ENCODE measurements around the gene TMC3. TPM values are rescaled to one million over a fixed set of nuclear protein-coding genes. Genes with fewer than 3 reads are reported as not detected.

TMC3 gene
- polyA plus RNA-seq, 2 of the 4 experiments (the other 2 are of a cell fraction) = not detected

- Histone ChIP-seq H3K4me2 (no peak overlapping the region), H3K4me3 (no peak overlapping the region), H3K27ac (no peak overlapping the region), H3K4me1 (no peaks in the 10 kb centered on the region), H3K9me3 (0 out of 3 replicates have a peak, but pooled peaks cover 3% of the 10 kb centered on the region)
- CTCF ChIA-PET = interaction anchor here (1.1 to 4.9 kb wide), 3 partner anchors 13 to 121 kb away, joined by 4 to 28 read pairs (median 26); no protein-coding TSS in a partner anchor
- DNase-seq (ENCODE audit: low read depth in 1 of 2, low spot score in 1 of 2) = no peak
- POLR2A ChIA-PET = no interaction called here
- no peak for FAIRE-seq
- ATAC-seq = no peak
- no peak for TF ChIP-seq EP300 (IDR thresholded peaks at IDR 0.05)
- TF ChIP-seq HMGXB4 (CRISPR knock-in tag; IDR thresholded peaks at IDR 0.05; ENCODE audit: borderline replicate concordance) = no peak
- TF ChIP-seq JUN (IDR thresholded peaks at IDR 0.05) = no peak
- TF ChIP-seq, protein P1, sequence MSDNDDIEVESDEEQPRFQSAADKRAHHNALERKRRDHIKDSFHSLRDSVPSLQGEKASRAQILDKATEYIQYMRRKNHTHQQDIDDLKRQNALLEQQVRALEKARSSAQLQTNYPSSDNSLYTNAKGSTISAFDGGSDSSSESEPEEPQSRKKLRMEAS (IDR thresholded peaks at IDR 0.05) = no peak
- TF ChIP-seq ELK1 (IDR thresholded peaks at IDR 0.05; ENCODE audit: low read depth, low read length) = no peak
- no peak for TF ChIP-seq MAZ (IDR thresholded peaks at IDR 0.05; ENCODE audit: borderline replicate concordance, low read depth, low read length)
- no peak for TF ChIP-seq FOXS1 (CRISPR knock-in tag; IDR thresholded peaks at IDR 0.05)
- no peak for TF ChIP-seq HOXA7 (CRISPR knock-in tag; IDR thresholded peaks at IDR 0.05)
- TF ChIP-seq SREBF2 (IDR thresholded peaks at IDR 0.05) = no peak
- no peak for TF ChIP-seq RAD21 (conservative IDR thresholded peaks at IDR 0.05 in 1 of 2, IDR thresholded peaks at IDR 0.05 in 1 of 2)
- no peak for TF ChIP-seq ZFP36 (IDR thresholded peaks at IDR 0.05; ENCODE audit: borderline replicate concordance, partially characterized antibody)
- TF ChIP-seq, protein P2, sequence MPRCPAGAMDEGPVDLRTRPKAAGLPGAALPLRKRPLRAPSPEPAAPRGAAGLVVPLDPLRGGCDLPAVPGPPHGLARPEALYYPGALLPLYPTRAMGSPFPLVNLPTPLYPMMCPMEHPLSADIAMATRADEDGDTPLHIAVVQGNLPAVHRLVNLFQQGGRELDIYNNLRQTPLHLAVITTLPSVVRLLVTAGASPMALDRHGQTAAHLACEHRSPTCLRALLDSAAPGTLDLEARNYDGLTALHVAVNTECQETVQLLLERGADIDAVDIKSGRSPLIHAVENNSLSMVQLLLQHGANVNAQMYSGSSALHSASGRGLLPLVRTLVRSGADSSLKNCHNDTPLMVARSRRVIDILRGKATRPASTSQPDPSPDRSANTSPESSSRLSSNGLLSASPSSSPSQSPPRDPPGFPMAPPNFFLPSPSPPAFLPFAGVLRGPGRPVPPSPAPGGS (IDR thresholded peaks at IDR 0.05) = no peak
- TF ChIP-seq, protein P3, sequence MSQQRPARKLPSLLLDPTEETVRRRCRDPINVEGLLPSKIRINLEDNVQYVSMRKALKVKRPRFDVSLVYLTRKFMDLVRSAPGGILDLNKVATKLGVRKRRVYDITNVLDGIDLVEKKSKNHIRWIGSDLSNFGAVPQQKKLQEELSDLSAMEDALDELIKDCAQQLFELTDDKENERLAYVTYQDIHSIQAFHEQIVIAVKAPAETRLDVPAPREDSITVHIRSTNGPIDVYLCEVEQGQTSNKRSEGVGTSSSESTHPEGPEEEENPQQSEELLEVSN (IDR thresholded peaks at IDR 0.05; ENCODE audit: borderline replicate concordance, low read depth) = no peak
- no peak for TF ChIP-seq ESRRA (IDR thresholded peaks at IDR 0.05; ENCODE audit: borderline replicate concordance, low read length)
- WGBS (ENCODE audit: missing lambda C conversion rate) = 2% methylated on average over 2 of the region's 2 CpGs
Measured at GRCh38 chr15:81386947-81387346, 12.9 kb upstream of the TMC3 start.

- no peak for FAIRE-seq
Measured at GRCh38 chr15:81385721-81386076, 11.7 kb upstream of the TMC3 start.

More at GRCh38 chr15:81385721-81386076, 11.7 kb upstream of the TMC3 start:
- no peak for ATAC-seq
- ChIA-PET POLR2A (no interaction called here), CTCF (interaction anchor here (1.0 to 1.6 kb wide), 2 partner anchors 15 to 23 kb away, joined by 3 to 5 read pairs; no protein-coding TSS in a partner anchor)
- no peak overlapping the region for H3K4me3 ChIP-seq
- no peak for DNase-seq (ENCODE audit: low read depth in 1 of 2, low spot score in 1 of 2)
- WGBS (ENCODE audit: missing lambda C conversion rate) = 18% methylated on average over 4 of the region's 4 CpGs
- no peak for TF ChIP-seq KDM5A (IDR thresholded peaks at IDR 0.05)
- TF ChIP-seq, protein P4, sequence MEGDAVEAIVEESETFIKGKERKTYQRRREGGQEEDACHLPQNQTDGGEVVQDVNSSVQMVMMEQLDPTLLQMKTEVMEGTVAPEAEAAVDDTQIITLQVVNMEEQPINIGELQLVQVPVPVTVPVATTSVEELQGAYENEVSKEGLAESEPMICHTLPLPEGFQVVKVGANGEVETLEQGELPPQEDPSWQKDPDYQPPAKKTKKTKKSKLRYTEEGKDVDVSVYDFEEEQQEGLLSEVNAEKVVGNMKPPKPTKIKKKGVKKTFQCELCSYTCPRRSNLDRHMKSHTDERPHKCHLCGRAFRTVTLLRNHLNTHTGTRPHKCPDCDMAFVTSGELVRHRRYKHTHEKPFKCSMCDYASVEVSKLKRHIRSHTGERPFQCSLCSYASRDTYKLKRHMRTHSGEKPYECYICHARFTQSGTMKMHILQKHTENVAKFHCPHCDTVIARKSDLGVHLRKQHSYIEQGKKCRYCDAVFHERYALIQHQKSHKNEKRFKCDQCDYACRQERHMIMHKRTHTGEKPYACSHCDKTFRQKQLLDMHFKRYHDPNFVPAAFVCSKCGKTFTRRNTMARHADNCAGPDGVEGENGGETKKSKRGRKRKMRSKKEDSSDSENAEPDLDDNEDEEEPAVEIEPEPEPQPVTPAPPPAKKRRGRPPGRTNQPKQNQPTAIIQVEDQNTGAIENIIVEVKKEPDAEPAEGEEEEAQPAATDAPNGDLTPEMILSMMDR (IDR thresholded peaks at IDR 0.05) = no peak
- TF ChIP-seq HDAC2 (IDR thresholded peaks at IDR 0.05) = no peak
- TF ChIP-seq POLR2A (IDR thresholded peaks at IDR 0.05; ENCODE audit: low read length) = no peak
- TF ChIP-seq ESRRA (IDR thresholded peaks at IDR 0.05; ENCODE audit: borderline replicate concordance, low read length) = no peak
- TF ChIP-seq ZC3H11A (IDR thresholded peaks at IDR 0.05) = no peak
- no peak for TF ChIP-seq ZFP36 (IDR thresholded peaks at IDR 0.05; ENCODE audit: borderline replicate concordance, partially characterized antibody)
- TF ChIP-seq FOSL2 (IDR thresholded peaks at IDR 0.05) = no peak
- no peak for TF ChIP-seq FOSL2 (CRISPR knock-in tag; IDR thresholded peaks at IDR 0.05)
- TF ChIP-seq USF2 (IDR thresholded peaks at IDR 0.05) = no peak
- no peak for TF ChIP-seq ELK1 (IDR thresholded peaks at IDR 0.05; ENCODE audit: low read depth, low read length)
- no peak for TF ChIP-seq BHLHE40 (IDR thresholded peaks at IDR 0.05; ENCODE audit: low read depth, low read length)
- no peak for TF ChIP-seq KDM1A (IDR thresholded peaks at IDR 0.05; ENCODE audit: low read depth)
- TF ChIP-seq JUN (IDR thresholded peaks at IDR 0.05) = no peak
- TF ChIP-seq, protein P2 (IDR thresholded peaks at IDR 0.05) = no peak
- TF ChIP-seq CEBPB (IDR thresholded peaks at IDR 0.05) = no peak
- TF ChIP-seq JUNB (IDR thresholded peaks at IDR 0.05) = no peak
- 0 out of 3 replicates have a peak, but pooled peaks cover 3% of the 10 kb centered on the region for H3K9me3 ChIP-seq
- H3K4me2 ChIP-seq = no peak overlapping the region
- H3K27ac ChIP-seq = no peak overlapping the region
- no peaks in the 10 kb centered on the region for H3K4me1 ChIP-seq
